Right ventricle myocardium inferior (tissue), 1 donor: Measurements from ENCODE around the gene RNF113B. TPM values are rescaled to one million over a fixed set of nuclear protein-coding genes. Genes with fewer than 3 reads are reported as not detected.

Source experiments
- ATAC-seq: fragments of 200-7000 bp; cut with Tn5 transposase; one replicate; pipeline ENCODE4 v1.9.1; 2020; ENCODE audit warnings: mild to moderate bottlenecking, moderate library complexity
- DNase-seq: peaks from one replicate; pipeline ENCODE4 v3.0.0; 2021; ENCODE audit errors: missing footprints
- intact Hi-C: fragments of 100-400 bp; cut with DNase I; formaldehyde crosslinking; loops from one replicate; pipeline ENCODE4 v1.11.0; 2022
- total RNA-seq: library from RNA; stranded (reverse); fragmentation: NEBNext Ultra II Directional; extraction: Animal tissue kit (Norgen Biotek cat#: 25700); gene quantifications from one replicate; pipeline ENCODE4 v1.2.1, GENCODE V29; 2021
- donor health status: DM: no; HTN: yes; CAD: no; lungs with severe emphysema.

The RNF113B gene
- total RNA-seq, 1 donor from 2014 or later, result not detected

DNA sequence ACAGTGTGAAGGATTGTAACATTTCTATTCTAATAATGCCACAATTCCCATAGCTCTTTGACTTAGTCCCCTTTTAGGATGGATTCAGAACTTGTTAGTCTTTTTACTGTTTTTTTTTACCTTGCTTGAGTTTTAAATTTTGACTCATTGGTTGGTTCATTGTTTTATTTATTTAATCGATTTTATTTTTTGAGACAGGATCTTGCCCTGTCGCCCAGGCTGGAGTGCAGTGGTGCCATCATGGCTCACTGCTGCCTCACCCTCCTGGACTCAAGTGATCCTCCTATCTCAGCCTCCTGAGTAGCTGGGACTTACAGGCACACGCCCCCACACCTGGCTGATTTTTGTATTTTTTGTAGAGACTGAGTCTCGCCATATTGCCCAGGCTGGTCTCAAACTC lies 5.1 kb upstream of the RNF113B start:
- intact Hi-C loops, result no loop called here
- ATAC-seq, result no peak
- DNase-seq, result no peak

DNA sequence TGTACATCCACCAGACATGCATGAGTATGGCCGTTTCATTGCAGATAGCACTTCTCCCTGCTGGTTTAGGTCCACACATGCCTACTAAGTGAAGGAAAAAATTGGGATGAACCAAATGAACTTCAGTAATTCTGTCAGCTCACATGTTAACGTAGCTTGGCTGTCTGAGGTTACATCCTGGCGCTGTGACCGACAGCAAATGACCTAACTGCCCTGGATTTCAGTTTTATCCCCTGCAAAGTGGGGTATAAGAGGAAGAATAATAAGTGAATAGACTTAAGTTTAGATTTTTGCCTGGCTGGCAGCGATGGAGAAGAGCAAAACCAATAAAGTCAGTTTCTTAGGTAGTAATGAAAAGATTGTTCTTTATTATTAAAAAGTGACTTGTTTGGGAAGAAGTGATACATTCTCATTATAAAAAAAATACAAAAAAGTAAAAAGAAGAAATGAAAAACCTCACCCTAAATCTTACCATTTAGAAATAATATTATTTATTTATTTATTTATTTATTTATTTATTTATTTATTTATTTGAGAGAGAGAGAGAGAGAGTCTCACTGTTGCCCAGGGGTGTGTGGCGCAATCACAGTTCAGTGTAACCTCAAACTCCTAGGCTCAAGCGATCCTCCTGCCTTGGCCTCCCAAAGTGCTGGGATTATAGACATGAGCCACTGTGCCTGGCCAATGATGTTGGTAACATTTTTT lies 4.2 kb upstream of the RNF113B start:
- ATAC-seq (no peak), DNase-seq (no peak)
- intact Hi-C loops, result no loop called here

DNA sequence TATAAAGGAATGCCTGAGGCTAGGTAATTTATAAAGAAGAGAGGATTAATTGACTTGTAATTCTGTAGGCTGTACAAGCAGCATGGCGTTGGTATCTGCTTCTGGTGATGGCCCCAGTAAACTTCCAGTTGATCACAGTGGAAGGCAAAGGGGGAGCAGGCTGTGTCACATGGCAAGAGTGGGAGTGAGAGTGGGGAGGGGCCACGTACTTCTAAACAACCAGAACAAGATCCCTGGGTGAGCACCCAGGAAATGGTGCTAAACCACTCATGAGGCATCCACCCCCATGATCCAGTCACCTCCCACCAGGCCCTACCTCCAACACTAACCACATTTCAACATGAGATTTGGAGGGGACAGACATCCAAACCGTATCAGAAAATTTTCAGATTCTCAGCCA lies 3.0 kb upstream of the RNF113B start:
- ATAC-seq, result no peak
- DNase-seq, result no peak
- intact Hi-C loops, result no loop called here

DNA sequence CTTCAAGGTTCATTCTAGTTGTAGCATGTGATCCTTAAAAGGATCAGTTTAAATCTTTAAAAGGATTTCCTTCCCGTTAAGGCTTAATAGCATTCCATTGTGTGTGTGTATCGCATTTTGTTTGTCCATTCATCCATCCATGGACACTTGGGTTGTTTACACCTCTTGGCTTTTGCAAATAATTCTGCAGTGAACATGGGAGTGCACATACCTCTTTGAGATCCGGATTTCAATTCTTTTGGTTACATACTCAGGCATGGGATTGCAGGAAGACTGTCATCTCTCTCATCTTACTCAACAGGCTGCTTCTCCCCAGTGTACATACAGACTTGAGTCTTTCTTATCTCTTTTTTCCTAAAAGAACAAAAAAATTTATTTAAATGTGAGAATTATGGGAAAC lies 1.2 kb downstream of the RNF113B start:
- ATAC-seq (no peak), DNase-seq (no peak)
- intact Hi-C loops, result no loop called here

DNA sequence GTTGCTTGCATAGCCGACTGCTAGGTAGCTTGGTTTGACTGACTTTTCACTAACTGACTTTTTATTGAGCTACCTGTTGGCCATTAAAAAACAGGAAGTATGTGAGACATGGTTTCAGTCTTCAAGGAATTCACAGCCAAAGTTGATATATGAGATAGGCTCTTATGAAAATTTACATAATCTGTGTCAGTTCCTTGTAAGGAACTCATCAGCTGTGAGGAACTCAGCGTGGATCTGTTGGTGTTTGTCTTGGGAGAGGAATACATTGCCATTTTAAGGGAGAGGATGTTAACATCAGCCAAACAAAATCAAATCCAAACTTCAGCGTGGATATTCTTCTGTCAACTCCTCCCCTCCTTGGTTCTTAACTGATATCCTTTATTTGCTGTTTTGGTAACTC lies 2.0 kb downstream of the RNF113B start:
- ATAC-seq (no peak), DNase-seq (no peak)
- intact Hi-C loops, result no loop called here

DNA sequence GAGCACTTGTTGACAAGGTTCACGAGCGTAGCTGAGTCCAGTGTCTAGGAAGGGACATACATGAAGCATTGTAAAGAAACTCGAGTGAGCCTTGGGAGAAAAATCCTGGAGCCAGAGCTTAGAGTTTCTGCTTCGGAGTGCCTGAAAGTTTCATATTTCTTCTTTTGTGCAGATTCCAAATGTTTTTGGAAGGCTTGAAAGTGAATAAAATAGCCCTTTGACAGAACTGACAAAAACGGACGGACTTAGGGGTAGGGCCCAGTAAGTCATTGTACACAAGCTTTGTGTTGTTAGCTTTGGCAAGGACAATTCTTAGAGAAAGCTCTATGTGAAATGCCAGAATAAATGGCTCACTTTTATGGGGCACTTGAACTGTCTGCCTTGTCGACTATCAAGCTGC lies 2.8 kb downstream of the RNF113B start:
- no peak for ATAC-seq

DNA sequence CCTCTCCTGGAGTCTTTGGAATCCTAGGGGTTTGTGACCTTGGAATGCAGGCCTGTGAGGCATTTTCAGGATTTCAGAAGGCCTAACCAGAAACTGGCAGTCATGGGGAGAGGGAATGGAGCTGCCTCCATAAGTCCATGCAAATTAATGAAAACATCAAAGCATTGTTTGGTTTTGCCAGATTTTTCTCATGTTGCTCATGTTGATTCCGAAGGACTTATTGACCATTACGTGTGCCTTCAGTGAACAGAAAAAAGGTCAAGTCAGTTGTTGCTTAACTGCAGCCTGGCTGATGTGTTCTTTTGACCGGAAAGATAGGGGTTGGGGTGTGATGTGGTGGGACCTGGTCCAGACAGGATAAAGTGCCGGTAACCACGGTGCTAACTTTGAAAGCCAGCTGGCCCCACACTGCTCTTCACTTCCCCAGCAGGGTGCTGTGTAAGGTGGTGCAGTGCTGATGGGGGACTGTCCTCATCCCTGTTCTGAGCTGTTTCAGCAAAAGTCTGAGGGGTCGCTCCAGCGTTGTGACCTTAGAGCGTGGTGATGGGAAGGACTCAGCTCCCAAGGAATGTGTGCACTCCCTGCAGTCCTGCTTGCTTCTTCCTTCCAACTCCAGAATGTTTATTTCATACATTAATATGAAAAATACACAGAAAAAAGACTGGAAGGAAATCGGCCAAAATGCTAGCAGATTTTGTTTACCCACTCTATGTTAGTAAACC lies 3.5 kb downstream of the RNF113B start:
- intact Hi-C loops, result no loop called here
- DNase-seq, result no peak

More for the DNA sequence above, 2.8 kb downstream of the RNF113B start:
- intact Hi-C loops, result no loop called here
- DNase-seq, result no peak

DNA sequence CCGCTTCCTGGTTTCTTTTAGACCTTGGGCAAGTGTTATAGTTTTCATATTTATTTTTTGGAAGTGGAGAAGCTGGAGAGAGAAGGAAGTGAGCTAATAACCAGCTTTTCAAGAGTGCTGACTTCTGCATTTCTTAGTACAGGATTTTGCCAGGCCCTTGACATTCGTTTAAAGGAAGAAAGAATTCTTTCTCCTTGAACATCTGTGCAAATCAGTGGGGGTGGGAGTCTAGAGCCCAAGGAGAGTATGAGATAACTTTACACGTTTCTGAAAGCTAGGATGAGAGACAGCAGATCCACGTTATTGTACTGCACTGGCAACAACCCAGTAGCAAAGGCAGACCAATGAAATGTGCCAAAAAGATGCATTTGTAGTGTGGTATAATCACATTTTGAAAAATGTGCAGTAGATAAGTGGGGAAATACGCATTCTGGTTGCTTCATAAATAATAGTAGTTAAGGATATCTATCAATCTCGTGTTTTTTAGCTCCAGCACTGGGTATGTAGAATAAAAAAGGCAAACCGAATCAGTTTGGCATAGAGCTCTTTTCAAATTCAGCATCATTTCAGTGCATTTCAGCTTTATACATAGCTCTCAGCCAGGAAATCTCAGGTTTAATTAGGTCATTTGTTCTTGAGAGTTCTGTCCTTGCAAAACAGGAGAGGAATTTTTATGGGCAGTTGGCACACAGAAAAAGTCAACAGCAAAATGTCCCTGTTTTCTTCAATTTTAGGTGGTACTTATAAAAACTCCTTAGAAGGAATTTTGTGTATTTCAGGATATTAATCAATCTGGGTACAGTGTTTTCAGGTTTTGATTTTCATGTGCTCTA lies 4.3 kb downstream of the RNF113B start:
- ATAC-seq (peak; percentile 42), DNase-seq (no peak)
- intact Hi-C loops, result no loop called here

More for the DNA sequence above, 3.5 kb downstream of the RNF113B start:
- peak; percentile 56 for ATAC-seq

DNA sequence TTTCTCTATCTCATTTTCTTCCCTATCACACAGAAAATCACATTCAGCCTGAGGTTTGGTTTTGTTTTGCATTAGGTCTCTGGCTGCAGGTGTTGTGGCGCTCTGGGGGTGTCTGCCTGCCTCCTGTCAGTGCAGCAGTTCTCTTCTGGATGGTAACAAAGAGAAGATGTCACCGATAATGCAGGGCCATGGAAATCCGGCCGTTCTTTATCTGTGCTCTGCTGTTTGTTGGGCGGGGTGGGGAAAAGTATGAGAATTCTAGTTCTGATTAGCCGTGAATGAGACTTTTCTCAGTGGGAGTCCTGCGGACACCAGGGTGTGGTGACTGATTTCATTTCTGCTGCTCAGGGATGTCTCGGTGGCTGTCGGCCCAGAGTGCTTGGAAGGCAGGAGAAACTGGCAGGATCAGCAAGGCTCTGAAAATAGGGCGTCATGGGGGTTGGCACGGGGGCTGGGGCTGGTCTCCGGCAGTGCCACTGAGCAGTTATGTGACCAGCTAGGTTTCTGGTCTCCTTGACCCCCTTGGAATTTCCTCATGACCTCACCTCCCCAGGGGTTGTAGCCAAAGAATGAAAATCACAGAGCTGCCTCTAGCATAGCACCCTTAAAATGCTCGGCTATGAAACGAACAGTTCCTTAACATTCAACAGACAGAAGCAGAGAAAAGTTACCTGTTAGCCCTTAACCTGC lies 5.0 kb downstream of the RNF113B start:
- DNase-seq (no peak), ATAC-seq (peak; percentile 73)
- intact Hi-C loops, result no loop called here

DNA sequence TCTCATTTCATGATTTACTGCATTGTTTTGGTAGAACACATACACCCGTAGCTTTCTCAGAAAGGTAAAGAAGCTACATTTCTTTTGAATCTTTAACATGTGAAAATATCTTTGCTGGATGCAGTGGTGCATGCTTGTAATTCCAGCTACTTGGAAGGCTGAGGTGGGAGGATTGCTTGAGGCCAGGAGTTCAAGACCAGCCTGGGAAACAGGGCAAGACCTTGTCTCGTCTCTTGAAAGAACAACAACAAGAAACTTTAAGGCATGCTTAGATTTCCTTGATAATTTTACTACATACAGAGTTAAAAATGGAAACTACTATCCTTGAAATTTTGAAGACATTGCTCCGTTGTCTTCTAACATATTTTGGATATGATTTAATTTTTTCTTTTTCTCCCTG lies 7.7 kb downstream of the RNF113B start:
- ATAC-seq, result no peak
- intact Hi-C loops, result no loop called here
- DNase-seq, result no peak

DNA sequence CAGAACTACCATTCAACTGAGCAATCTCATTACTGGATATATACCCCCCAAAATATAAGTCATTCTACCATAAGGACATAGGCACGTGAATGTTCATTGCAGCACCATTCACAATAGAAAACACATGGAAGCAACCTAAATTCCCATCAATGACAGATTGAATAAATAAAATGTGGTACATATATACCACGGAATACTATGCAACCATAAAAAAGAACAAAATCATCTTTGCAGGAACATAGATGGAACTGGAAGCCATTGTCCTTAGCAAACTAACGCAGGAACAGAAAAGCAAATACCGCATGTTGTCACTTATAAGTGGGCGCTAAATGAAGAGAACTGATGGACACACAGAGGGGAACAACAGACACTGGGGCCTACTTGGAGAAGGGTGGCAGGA lies 14.1 kb downstream of the RNF113B start:
- intact Hi-C loops, result no loop called here
- ATAC-seq (no peak), DNase-seq (no peak)

DNA sequence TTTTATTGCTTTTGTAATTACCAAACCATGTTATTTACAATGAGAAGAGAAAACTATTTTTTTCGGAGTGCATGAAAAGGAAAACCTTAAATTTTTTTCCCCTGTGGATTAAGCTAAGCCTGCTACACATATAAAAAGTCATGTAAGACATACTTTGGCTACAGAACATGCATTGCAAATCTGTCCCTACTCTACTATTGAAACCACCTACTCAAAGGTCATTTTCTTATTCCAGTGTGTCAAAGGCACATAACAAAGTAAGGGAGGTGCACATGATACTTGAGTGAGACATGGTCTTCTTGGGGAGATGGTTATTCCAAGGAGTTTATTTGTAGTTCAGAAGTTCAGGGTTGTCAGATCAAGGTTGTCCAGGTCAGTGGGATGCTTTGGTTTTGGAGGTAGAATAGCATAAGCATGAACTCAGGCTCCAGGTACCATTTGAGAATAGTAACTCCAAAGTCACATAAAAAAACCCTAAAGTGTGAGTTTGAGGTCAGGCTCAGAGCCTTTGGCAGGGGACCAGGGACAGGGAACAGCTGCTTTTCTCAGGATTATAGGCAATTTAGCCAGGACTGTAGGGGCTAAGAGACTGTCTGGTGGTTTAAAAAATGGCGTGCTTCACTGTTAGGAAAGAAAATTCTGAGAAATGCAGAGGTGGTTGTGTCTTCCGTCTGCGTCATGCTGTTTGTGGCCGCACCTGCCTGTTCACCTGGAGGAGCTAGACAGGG lies 18.7 kb downstream of the RNF113B start:
- no peak for ATAC-seq
- DNase-seq, result no peak
- intact Hi-C loops, result no loop called here

DNA sequence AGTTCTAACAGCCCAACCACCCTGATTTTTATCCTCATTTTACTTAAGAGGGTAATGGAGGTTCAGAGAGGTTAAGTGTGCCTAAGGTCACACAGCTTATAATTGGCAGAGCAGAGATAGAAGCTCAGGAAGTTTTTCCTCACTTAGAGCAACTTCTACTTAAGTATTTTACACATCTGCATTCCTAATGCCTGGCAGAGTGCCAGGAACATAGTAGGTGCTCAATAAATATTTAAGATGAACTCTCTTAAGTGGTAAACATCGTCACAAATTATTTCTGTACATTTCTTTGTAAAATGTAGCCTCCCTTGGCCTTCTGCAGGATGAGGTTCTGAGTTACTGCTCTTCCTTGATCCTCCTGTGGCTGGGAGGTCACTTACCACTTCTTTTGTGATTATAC lies 19.5 kb downstream of the RNF113B start:
- DNase-seq (no peak), ATAC-seq (no peak)
- intact Hi-C loops, result no loop called here

DNA sequence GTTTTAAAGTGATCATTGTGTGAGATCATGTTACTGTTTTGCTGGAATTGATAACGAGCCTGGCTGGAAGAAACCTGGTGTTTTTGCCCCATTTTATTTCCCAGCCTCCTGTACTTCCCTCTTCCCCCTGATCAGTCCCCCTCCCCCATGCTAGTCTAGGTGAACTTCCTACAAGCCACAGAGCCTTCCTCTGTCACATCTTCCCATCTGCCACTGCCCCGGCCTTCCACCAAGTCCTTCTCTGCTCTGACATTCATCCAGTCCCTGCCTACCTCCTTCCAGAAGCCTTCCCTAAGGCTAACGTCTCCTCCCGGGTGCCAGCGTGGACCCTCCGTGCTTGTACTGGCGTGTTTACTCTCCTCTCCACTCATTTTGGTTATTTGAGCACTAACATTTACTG lies 19.9 kb downstream of the RNF113B start:
- intact Hi-C loops, result no loop called here
- DNase-seq (no peak), ATAC-seq (no peak)

DNA sequence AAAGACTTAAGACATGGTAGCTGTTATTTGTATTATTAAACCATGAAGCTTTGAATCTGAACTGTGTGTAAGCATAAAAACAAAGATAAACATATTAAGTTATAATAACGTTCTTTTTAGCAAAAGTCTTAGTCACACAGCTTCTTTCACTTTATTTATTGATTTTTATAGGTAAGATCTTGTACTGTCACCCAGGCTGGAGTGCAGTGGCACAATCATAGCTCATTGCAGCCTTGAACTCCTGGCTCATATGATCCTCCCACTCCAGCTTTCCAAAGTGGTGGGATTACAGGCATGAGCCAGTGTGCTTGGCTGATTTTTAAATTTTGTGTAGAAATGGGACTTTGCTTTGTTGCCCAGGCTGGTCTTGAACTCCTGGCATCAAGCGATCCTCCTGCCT lies 20.8 kb downstream of the RNF113B start:
- no peak for ATAC-seq

DNA sequence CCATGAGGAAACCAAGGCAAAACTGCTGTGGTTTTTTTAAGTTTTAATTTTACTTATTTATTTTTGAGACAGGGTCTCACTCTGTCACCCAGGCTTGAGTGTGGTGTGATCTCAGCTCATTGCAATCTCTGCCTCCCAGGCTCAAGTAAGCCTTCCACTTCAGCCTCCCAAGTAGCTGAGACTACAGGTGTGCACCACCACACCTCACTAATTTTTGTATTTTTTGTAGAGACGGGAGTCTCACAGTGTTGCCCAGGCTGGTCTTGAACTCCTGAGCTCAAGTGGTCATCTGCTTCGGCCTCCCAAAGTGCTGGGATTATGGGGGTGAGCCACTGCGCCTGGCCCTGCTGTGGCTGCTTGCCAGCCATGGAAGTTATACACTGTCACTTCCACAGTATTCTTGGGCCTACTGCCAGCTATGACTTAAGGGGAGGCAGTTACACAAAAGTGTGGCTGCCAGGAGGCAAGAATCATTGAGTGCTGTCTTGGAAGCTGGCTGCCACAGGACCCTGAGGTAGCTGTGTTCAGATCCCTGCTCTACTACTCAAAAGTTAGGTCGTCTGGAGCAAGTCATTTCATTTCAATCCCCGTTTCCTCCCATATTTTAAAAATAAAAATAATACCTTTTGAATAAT lies 21.5 kb downstream of the RNF113B start:
- intact Hi-C loops, result no loop called here
- DNase-seq (no peak), ATAC-seq (no peak)

More for the DNA sequence above, 20.8 kb downstream of the RNF113B start:
- DNase-seq, result no peak
- intact Hi-C loops, result no loop called here

DNA sequence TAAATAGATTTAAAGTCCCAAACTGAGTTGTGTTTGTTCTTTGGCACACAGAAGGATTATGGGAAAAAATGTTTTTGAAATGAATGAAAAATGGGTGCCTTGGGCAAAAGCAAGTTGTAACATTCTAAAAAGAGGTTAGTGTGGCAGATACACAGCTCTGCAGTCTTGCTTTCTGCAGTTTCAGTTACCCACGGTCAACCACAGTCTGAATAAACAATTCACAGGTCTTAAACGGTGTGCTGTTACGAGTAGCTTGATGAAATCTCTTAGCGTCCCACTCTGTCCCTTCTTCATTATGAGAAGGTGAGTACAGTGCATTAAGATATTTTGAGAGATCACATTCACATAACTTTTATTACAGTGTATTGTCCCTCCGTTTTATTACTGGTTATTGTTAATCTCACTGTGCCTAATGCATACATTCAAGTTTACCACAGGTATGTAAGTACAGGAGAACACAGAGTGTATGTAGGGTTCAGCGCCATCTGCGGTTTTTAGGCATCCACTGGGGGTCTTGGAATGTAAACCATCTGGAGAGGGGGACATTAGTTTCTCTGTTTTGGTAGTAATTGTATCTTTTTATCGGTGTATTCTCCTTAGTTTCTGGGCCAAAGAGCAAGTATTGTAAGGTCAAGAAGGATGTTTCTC lies 26.1 kb downstream of the RNF113B start:
- ATAC-seq, result no peak
- intact Hi-C loops, result no loop called here
- DNase-seq, result no peak

DNA sequence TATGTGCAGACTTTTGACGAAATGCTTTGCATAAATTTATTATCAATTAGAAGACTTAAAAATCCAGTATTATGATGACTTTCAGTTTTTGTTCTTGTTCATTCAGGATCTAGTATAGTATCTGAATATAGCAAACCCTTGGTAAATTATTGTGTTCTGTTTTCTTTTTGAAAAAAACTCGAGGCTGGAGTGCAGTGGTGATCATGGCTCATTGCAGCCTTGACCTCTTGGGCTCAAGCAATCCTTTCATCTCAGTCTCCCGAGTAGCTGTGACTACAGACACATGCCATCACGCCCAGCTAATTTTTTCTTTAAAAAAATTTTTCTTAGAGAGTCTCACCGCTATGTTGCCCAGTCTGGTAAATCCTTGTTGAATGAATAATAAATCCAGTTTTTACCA lies 29.5 kb downstream of the RNF113B start:
- no peak for ATAC-seq

More for the DNA sequence above, 29.5 kb downstream of the RNF113B start:
- no peak for DNase-seq
- intact Hi-C loops, result loop anchor here (10.0 kb wide), 1 partner anchor 257 kb away; no protein-coding TSS in a partner anchor
